Loucy (cell line): ENCODE measurements around the gene TRABD2B.

ENCODE experiments used
- H2AFZ ChIP-seq: fragments of 200-600 bp; sonication (generic); 2 replicates; pipeline ENCODE4 v1.6.0; 2016; ENCODE audit warnings: antibody characterized with exemption, mild to moderate bottlenecking, low read length, moderate library complexity
- H3F3A ChIP-seq: fragments of 200-600 bp; 2 replicates; pipeline ENCODE4 v1.6.0; 2016; ENCODE audit warnings: antibody characterized with exemption, low read depth, mild to moderate bottlenecking
- H3K27me3 ChIP-seq: fragments of 200-600 bp; sonication (generic); 2 replicates; pipeline ENCODE4 v1.6.1; 2014; ENCODE audit warnings: low read length, mild to moderate bottlenecking; ENCODE audit not compliant: insufficient read depth, poor library complexity, severe bottlenecking
- H3K36me3 ChIP-seq: fragments of 200-600 bp; sonication (generic); 2 replicates; pipeline ENCODE4 v1.6.1; 2016; ENCODE audit warnings: low read length; ENCODE audit not compliant: insufficient read depth
- H3K4me1 ChIP-seq: fragments of 200-600 bp; sonication (generic); 2 replicates; pipeline ENCODE4 v1.5.1; 2014; ENCODE audit warnings: low read length, mild to moderate bottlenecking; ENCODE audit not compliant: insufficient read depth, poor library complexity, severe bottlenecking
- H3K4me2 ChIP-seq: fragments of 200-600 bp; sonication (generic); 2 replicates; pipeline ENCODE4 v1.6.0; 2014; ENCODE audit warnings: antibody characterized with exemption, low read length, low read depth, mild to moderate bottlenecking; ENCODE audit not compliant: poor library complexity, severe bottlenecking
- H3K4me3 ChIP-seq: fragments of 200-600 bp; sonication (generic); 2 replicates; pipeline ENCODE4 v1.5.1; 2014; ENCODE audit warnings: low read length, mild to moderate bottlenecking, mixed read lengths; ENCODE audit not compliant: poor library complexity, severe bottlenecking
- H3K79me2 ChIP-seq: fragments of 200-600 bp; sonication (generic); 2 replicates; pipeline ENCODE4 v1.6.1; 2014; ENCODE audit warnings: low read length; ENCODE audit not compliant: insufficient read depth
- H3K9ac ChIP-seq: fragments of 200-600 bp; sonication (generic); 2 replicates; pipeline ENCODE4 v1.6.0; 2014; ENCODE audit warnings: mild to moderate bottlenecking, low read depth, low read length, moderate library complexity; ENCODE audit not compliant: poor library complexity, severe bottlenecking
- H3K9me2 ChIP-seq: fragments of 200-600 bp; sonication (generic); replicated peaks from 2 replicates; pipeline ENCODE4 v1.6.1; 2016; ENCODE audit warnings: low read depth, low read length, mixed read lengths
- H3K9me3 ChIP-seq: fragments of 200-600 bp; sonication (generic); 2 replicates; pipeline ENCODE4 v1.6.1; 2014; ENCODE audit warnings: mild to moderate bottlenecking, antibody characterized with exemption, low read length, low read depth; ENCODE audit not compliant: insufficient read depth
- H4K20me1 ChIP-seq: fragments of 200-600 bp; sonication (generic); 2 replicates; pipeline ENCODE4 v1.6.0; 2014; ENCODE audit warnings: antibody characterized with exemption, low read length, mild to moderate bottlenecking; ENCODE audit not compliant: insufficient read depth, poor library complexity, severe bottlenecking
- CTCF ChIP-seq: fragments of 200-600 bp; sonication (generic); conservative IDR thresholded peaks from 2 replicates; pipeline ENCODE4 v1.5.1; 2014; ENCODE audit warnings: mild to moderate bottlenecking, antibody characterized with exemption, low read length
- EZH2phosphoT487 ChIP-seq: fragments of 200-600 bp; IDR thresholded peaks from 2 replicates; pipeline ENCODE4 v1.6.1; 2018; ENCODE audit warnings: antibody characterized with exemption, mild to moderate bottlenecking, moderate library complexity, borderline replicate concordance

The TRABD2B gene

GRCh38 chr1:48036710-48037355, 39.6 kb upstream of the TRABD2B start:
- Histone ChIP-seq H3K36me3 (no peaks in the 10 kb centered on the region), H3K9me3 (no peaks in the 10 kb centered on the region), H3K4me2 (no peak overlapping the region), H3K4me1 (no peaks in the 10 kb centered on the region), H3F3A (no peaks in the 10 kb centered on the region), H3K79me2 (no peaks in the 10 kb centered on the region), H2AFZ (no peak overlapping the region), H3K9me2 (no peaks in the 10 kb centered on the region), H4K20me1 (no peaks in the 10 kb centered on the region), H3K27me3 (no peaks in the 10 kb centered on the region), H3K9ac (no peak overlapping the region), H3K4me3 (no peak overlapping the region)
- TF ChIP-seq CTCF (no peak), EZH2phosphoT487 (no peak)

- TF ChIP-seq EZH2phosphoT487 (no peak), CTCF (no peak)
- H3K36me3 ChIP-seq = no peaks in the 10 kb centered on the region
- H4K20me1 ChIP-seq = no peaks in the 10 kb centered on the region
- no peak overlapping the region for H3K4me2 ChIP-seq
- H2AFZ ChIP-seq = no peak overlapping the region
- no peaks in the 10 kb centered on the region for H3K79me2 ChIP-seq
- no peaks in the 10 kb centered on the region for H3K4me1 ChIP-seq
- no peaks in the 10 kb centered on the region for H3K9me2 ChIP-seq
- no peaks in the 10 kb centered on the region for H3K27me3 ChIP-seq
- H3K9me3 ChIP-seq = no peaks in the 10 kb centered on the region
- no peak overlapping the region for H3K4me3 ChIP-seq
- no peak overlapping the region for H3K9ac ChIP-seq
- H3F3A ChIP-seq = no peaks in the 10 kb centered on the region
Observed at GRCh38 chr1:48035371-48036141, 38.4 kb upstream of the TRABD2B start.

GRCh38 chr1:48033495-48034045, 36.4 kb upstream of the TRABD2B start:
- Histone ChIP-seq H3K4me2 (no peak overlapping the region), H4K20me1 (no peaks in the 10 kb centered on the region), H3K27me3 (no peaks in the 10 kb centered on the region), H2AFZ (no peak overlapping the region), H3K9me3 (no peaks in the 10 kb centered on the region), H3K4me1 (no peaks in the 10 kb centered on the region), H3K9ac (no peak overlapping the region), H3K9me2 (no peaks in the 10 kb centered on the region), H3K36me3 (no peaks in the 10 kb centered on the region), H3K79me2 (no peaks in the 10 kb centered on the region), H3K4me3 (no peak overlapping the region), H3F3A (no peaks in the 10 kb centered on the region)
- TF ChIP-seq CTCF (no peak), EZH2phosphoT487 (no peak)
